Measurements from ENCODE around the gene COL23A1. TPM values are rescaled to one million over a fixed set of nuclear protein-coding genes. Genes with fewer than 3 reads are reported as not detected.

COL23A1 gene
- total and polyA plus RNA-seq, 8 donors: 0.06 to 0.68 (median 0.33) TPM; not detected in 2

DNA sequence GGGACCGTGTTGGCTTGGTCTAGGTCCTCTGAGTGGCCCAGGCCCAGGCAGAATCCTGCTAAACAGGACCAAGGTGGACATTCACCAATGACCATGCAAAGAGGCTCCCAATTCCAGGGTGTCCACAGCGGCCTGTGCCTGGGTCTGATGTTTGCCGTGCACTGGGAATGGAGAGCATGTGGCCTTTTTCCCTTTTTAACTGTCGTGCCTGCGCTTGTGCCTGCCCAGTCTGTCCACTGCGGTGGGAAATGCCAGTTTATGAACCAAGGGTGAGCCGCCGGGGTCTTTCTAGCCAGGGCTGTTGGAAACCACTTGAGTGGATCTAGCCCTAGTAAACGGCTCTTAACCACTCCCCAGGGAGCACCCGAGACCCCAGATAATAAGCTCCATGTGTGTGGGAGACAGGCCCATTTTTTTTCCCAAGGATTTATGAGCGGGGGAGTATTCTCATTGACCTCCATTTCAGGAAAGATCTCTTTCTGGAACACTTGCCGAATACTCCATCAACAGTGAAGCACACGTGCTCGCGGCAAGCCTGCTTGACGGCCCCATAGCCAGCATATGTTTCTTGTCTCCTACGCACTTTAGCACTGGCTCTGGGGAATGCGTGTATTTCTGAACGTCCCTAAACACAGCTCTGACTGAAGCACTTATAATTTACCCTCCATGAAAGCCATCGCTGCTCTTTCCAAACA, 264.4 kb downstream of the COL23A1 start:
- Histone ChIP-seq H3K27ac (no peak overlapping the region), H3K4me3 (no peak overlapping the region), H3K27me3 (no peaks in the 10 kb centered on the region), H3K4me1 (no peaks in the 10 kb centered on the region), H3K9me3 (no peaks in the 10 kb centered on the region), H3K36me3 (no peaks in the 10 kb centered on the region)
- intact Hi-C loops (cut with DNase I): no loop called here
- DNase-seq: peak in 1 of 6 donors; percentile 30
- FAIRE-seq: no peak
- WGBS, 2 donors: 77 to 82% methylated on average over 20 of the region's 20 CpGs
- TF ChIP-seq CTCF (IDR thresholded peaks at IDR 0.05): no peak
- peak in 2 of 4 donors; percentile 28 to 48 for ATAC-seq

DNA sequence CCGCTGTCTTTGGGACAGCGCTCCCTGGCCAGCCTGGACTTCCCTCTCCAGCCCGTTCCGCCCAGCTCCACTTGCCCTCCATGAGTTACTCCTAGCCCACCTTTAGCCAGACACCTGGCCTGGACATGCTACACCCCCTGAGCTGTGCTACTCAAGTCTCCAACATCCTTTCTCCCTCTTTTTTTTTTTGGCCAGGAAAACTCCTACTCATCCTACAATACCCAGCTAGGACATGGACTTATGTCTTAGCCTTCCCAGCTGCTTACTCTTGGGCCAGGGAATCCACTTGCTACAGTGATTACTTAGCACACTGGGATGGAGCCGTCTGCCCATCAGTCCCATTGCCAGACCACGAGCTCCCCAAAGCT, 264.9 kb downstream of the COL23A1 start:
- Histone ChIP-seq H3K4me3 (no peak overlapping the region), H3K27me3 (no peaks in the 10 kb centered on the region), H3K27ac (no peak overlapping the region), H3K9me3 (no peaks in the 10 kb centered on the region), H3K4me1 (no peaks in the 10 kb centered on the region), H3K36me3 (no peaks in the 10 kb centered on the region)
- WGBS, 2 donors: 93 to 95% methylated on average over 6 of the region's 6 CpGs
- DNase-seq (peak in 1 of 6 donors; percentile 12), ATAC-seq (no peak), FAIRE-seq (no peak)
- intact Hi-C loops (cut with DNase I): no loop called here
- TF ChIP-seq CTCF (IDR thresholded peaks at IDR 0.05): no peak

DNA sequence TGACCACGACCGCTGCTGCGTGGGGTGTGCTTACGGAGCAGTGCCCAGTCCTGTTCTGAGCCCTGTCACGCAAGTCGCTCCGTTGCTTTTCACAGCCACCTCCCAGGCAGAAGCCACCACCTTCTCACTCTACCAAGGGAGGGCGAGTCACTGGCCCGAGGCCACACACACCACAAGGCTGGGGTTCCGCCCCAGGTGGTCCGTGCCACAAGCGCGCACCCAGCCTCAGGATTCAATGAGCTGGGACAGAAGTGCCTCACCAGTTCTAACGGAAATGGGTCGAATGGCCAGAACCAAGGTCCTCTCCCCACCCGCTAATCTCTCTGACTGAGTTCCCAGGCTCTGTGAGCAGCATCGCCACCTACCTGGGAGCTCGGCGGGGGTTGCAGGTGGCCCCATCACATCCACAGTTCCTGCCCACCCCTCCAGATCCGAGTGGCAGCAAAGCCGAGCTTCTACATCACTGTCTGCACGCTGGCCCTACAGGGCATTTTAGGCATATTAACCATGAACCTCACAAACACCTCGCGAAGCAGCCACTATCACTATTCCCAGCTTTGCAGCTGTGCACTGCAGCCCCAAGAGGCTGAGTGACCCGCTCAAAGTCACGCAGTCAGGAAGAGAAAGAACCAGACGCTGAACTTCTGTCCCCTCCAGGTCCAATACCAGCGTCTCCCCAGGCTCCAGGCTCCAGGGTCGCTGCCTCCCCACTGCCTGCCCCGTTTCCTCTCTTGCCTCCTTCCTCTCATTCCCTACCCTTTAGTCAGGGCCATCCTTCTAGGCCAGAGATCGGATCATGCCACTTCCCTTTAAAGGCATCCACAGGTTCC, 265.5 kb downstream of the COL23A1 start:
- intact Hi-C loops (cut with DNase I): no loop called here
- Histone ChIP-seq H3K36me3 (no peaks in the 10 kb centered on the region), H3K4me3 (no peak overlapping the region), H3K27ac (no peak overlapping the region), H3K9me3 (no peaks in the 10 kb centered on the region), H3K4me1 (no peaks in the 10 kb centered on the region), H3K27me3 (no peaks in the 10 kb centered on the region)
- no peak for TF ChIP-seq CTCF (IDR thresholded peaks at IDR 0.05)
- DNase-seq: peak in 1 of 6 donors; percentile 41
- no peak for FAIRE-seq
- no peak for ATAC-seq
- WGBS, 2 donors: 66 to 70% methylated on average over 30 to 31 of the region's 31 CpGs

GRCh38 chr5:178323961-178324360, 266.2 kb downstream of the COL23A1 start:
- Histone ChIP-seq H3K9me3 (no peaks in the 10 kb centered on the region), H3K27ac (no peak overlapping the region), H3K4me3 (no peak overlapping the region), H3K4me1 (no peaks in the 10 kb centered on the region), H3K27me3 (no peaks in the 10 kb centered on the region), H3K36me3 (no peaks in the 10 kb centered on the region)
- TF ChIP-seq CTCF (IDR thresholded peaks at IDR 0.05): no peak
- WGBS, 2 donors: 49 to 69% methylated on average over 7 of the region's 7 CpGs
- DNase-seq: peak in 1 of 6 donors; percentile 30
- ATAC-seq: no peak
- intact Hi-C loops (cut with DNase I): no loop called here
- no peak for FAIRE-seq

- ATAC-seq: no peak
Measured at GRCh38 chr5:178323541-178323865, 266.7 kb downstream of the COL23A1 start.

More at GRCh38 chr5:178323541-178323865, 266.7 kb downstream of the COL23A1 start:
- Histone ChIP-seq H3K36me3 (no peaks in the 10 kb centered on the region), H3K9me3 (no peaks in the 10 kb centered on the region), H3K4me1 (no peaks in the 10 kb centered on the region), H3K27ac (no peak overlapping the region), H3K4me3 (no peak overlapping the region), H3K27me3 (no peaks in the 10 kb centered on the region)
- TF ChIP-seq CTCF (IDR thresholded peaks at IDR 0.05): no peak
- FAIRE-seq: no peak
- DNase-seq: peak in 1 of 6 donors; percentile 30
- 62 to 80% methylated on average over 6 of the region's 6 CpGs for WGBS, 2 donors
- intact Hi-C loops (cut with DNase I): no loop called here
